HCT116 (cell line): ENCODE measurements around the gene TOX2.

Experiments
- EZH2 ChIP-seq: fragments of 200-600 bp; sonication (generic); IDR thresholded peaks from 2 replicates; pipeline ENCODE4 v1.6.1; 2017; ENCODE audit warnings: antibody characterized with exemption, mixed run types
- POLR2A ChIP-seq: IDR thresholded peaks from 2 replicates; pipeline ENCODE4 v1.7.0; 2011; ENCODE audit warnings: borderline replicate concordance; ENCODE audit not compliant: insufficient read depth, insufficient read length; ENCODE audit errors: extremely low read depth
- SIN3A ChIP-seq: IDR thresholded peaks from 2 replicates; pipeline ENCODE4 v1.6.1; 2012; ENCODE audit warnings: low read depth
- SP1 ChIP-seq: IDR thresholded peaks from 2 replicates; pipeline ENCODE4 v1.6.1; 2012; ENCODE audit warnings: low read depth
- ZFX ChIP-seq: fragments of 450-650 bp; IDR thresholded peaks from 2 replicates; pipeline ENCODE4 v1.6.1; 2017
- ZNF274 ChIP-seq: fragments of 200-500 bp; sonication (Bioruptor generic); IDR thresholded peaks from 2 replicates; pipeline ENCODE4 v1.6.1; 2014; ENCODE audit warnings: mild to moderate bottlenecking, low read depth, low read length, inconsistent platforms
- TF ChIP-seq, protein P1 (sequence below), 3 experiments: fragments of 200-600 bp in 1 of 3; sonication (generic) in 1 of 3; IDR thresholded peaks in 2 of 3; conservative IDR thresholded peaks in 1 of 3; 2 replicates each; pipeline ENCODE4 v1.5.1; 2012 to 2017; ENCODE audit warnings: low read depth in 2 of 3, low read length in 2 of 3, antibody characterized with exemption in 1 of 3, borderline replicate concordance in 1 of 3, control low read depth in 1 of 3, mild to moderate bottlenecking in 1 of 3, mixed read lengths in 1 of 3, mixed run types in 1 of 3, moderate library complexity in 1 of 3; ENCODE audit not compliant: insufficient read depth in 1 of 3
- TF ChIP-seq, protein P2 (sequence below): IDR thresholded peaks from 2 replicates; pipeline ENCODE4 v1.6.1; 2012

DNA sequence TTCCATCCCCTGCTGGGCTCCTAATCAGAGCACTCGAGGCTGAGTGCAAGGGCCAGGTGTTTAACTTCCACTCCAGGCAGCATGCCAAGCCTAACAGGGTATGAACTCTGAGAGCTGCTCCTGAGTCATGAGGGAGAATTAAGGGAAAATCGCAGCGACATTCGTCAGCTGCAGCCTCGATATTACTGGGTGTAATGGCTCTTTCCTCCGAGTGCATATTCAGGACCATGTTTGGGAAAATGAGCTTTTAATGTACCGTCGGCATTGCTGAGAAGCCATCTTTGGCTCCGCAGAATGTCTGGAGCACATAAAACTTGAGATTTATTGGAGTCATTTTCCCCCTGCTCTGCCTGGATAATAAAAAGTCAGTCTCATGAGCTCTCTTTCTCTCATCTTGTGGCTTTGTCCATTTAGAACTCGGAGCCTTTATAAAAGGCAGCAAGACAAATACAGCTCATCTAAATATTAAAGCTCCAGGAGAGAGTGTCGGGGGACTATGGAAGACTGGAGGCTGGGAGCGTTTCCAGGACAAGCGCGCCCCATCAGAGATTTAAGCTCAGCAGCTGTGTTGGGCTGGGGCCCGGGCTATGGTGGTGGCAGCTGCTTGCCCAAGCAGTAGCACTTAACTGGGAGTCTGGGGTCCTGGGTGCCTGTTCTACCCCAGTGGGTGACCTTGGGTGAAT is 103.7 kb downstream of the TOX2 start:
- TF ChIP-seq, protein P1, sequence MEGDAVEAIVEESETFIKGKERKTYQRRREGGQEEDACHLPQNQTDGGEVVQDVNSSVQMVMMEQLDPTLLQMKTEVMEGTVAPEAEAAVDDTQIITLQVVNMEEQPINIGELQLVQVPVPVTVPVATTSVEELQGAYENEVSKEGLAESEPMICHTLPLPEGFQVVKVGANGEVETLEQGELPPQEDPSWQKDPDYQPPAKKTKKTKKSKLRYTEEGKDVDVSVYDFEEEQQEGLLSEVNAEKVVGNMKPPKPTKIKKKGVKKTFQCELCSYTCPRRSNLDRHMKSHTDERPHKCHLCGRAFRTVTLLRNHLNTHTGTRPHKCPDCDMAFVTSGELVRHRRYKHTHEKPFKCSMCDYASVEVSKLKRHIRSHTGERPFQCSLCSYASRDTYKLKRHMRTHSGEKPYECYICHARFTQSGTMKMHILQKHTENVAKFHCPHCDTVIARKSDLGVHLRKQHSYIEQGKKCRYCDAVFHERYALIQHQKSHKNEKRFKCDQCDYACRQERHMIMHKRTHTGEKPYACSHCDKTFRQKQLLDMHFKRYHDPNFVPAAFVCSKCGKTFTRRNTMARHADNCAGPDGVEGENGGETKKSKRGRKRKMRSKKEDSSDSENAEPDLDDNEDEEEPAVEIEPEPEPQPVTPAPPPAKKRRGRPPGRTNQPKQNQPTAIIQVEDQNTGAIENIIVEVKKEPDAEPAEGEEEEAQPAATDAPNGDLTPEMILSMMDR (IDR thresholded peaks at IDR 0.05 in 2 of 3, conservative IDR thresholded peaks at IDR 0.05 in 1 of 3; ENCODE audit: borderline replicate concordance in 1 of 3, insufficient read depth in 1 of 3, low read depth in 2 of 3, low read length in 2 of 3), result no peak
- TF ChIP-seq POLR2A (no peak), ZFX (no peak), SP1 (peak; percentile 89), EZH2 (no peak), SIN3A (no peak), ZNF274 (no peak)
- TF ChIP-seq, protein P2, sequence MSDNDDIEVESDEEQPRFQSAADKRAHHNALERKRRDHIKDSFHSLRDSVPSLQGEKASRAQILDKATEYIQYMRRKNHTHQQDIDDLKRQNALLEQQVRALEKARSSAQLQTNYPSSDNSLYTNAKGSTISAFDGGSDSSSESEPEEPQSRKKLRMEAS, result peak; percentile 66; the same call in 1 of the 2 replicates
